ENCODE data around the gene ENO2.
A peak's percentile ranks its signal among the peaks of the same experiment; 100 is the strongest.

Gene ENO2

DNA sequence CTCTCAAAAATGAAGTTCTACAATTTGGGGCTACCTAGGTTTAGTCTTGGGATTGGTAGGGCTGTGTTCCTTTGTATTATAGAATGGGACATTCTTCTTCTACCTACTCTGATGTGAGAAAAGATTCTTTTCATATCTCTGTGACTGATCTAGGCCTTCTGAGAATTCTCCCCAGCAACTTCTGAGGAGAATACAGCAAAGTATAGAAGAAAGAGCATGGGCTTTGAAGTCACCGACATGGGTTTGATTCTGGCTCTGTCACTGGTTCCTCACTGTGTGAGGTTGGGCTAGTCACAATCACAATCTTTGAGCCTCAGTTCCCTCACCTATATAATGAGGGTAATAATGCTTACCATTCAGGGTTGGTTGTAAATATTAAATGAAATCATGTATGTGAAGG is 18.4 kb downstream of the ENO2 start:
- no peak for DNase-seq (ENCODE audit: low read depth)

- DNase-seq (ENCODE audit: low read depth), result no peak
Measured at GRCh38 chr12:6934110-6934509, 19.7 kb downstream of the ENO2 start.

- DNase-seq (ENCODE audit: low read depth), result no peak
Measured at GRCh38 chr12:6935371-6936193, 21.2 kb downstream of the ENO2 start.

DNA sequence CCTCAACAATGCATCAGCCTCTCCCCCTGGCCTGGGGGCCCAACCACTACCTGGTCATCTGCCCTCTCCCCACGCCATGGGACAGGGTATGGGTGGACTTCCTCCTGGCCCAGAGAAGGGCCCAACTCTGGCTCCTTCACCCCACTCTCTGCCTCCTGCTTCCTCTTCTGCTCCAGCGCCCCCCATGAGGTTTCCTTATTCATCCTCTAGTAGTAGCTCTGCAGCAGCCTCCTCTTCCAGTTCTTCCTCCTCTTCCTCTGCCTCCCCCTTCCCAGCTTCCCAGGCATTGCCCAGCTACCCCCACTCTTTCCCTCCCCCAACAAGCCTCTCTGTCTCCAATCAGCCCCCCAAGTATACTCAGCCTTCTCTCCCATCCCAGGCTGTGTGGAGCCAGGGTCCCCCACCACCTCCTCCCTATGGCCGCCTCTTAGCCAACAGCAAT is 21.8 kb downstream of the ENO2 start:
- no peak for DNase-seq (ENCODE audit: low read depth)

- peak; percentile 69 for DNase-seq (ENCODE audit: low read depth)
Measured at GRCh38 chr12:6936636-6937480, 22.5 kb downstream of the ENO2 start.

GRCh38 chr12:6937481-6938352 is 23.3 kb downstream of the ENO2 start:
- peak; percentile 92 for DNase-seq (ENCODE audit: low read depth)

- no peak for DNase-seq (ENCODE audit: low read depth)
Measured at GRCh38 chr12:6938353-6939190, 24.2 kb downstream of the ENO2 start.

DNA sequence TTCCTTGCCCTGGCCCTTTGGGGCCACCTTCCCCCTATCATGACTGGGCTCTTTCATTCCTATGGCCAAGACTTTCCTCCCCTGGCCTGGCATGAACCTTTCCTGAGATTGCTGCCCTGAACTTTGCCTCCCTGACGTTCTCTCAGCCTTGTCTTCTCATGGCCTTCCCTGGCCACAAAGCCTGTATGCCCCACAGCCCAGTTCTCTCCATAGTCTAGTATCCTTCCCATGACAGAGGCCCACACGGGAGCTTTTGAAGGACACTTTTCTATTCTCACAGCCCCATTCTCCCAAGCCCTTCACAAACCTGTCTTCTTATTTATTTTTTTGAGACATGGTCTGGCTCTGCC is 24.8 kb downstream of the ENO2 start:
- no peak for DNase-seq (ENCODE audit: low read depth)

DNA sequence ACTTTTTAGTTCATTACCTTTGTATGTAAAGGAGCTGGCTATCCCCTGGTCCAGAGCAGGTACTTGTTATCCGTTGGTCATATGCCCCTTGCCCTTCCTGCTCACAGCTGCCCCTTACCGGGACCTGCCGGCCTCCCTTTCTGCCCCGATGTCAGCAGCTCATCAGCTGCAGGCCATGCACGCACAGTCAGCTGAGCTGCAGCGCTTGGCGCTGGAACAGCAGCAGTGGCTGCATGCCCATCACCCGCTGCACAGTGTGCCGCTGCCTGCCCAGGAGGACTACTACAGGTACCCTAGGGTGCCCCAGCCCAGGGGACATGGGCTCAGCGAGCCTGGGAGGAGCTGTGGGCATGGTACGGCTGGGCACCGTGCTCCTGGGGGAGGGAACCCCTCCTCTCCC is 26.9 kb downstream of the ENO2 start:
- DNase-seq (ENCODE audit: low read depth), result no peak

- DNase-seq (ENCODE audit: low read depth), result no peak
Measured at GRCh38 chr12:6941782-6942181, 27.4 kb downstream of the ENO2 start.

GRCh38 chr12:6942331-6942665 is 27.9 kb downstream of the ENO2 start:
- DNase-seq (ENCODE audit: low read depth), result no peak

DNA sequence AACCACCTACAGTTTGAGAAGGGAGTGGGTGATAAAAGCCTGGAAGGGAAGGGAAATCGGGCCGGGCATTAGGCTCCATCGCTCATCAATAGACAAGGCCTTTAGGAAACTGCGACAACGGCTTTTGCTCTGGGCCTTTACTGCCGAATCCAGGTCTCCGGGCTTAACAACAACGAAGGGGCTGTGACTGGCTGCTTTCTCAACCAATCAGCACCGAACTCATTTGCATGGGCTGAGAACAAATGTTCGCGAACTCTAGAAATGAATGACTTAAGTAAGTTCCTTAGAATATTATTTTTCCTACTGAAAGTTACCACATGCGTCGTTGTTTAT is 29.0 kb downstream of the ENO2 start:
- DNase-seq (ENCODE audit: low read depth), result peak; percentile 70

DNA sequence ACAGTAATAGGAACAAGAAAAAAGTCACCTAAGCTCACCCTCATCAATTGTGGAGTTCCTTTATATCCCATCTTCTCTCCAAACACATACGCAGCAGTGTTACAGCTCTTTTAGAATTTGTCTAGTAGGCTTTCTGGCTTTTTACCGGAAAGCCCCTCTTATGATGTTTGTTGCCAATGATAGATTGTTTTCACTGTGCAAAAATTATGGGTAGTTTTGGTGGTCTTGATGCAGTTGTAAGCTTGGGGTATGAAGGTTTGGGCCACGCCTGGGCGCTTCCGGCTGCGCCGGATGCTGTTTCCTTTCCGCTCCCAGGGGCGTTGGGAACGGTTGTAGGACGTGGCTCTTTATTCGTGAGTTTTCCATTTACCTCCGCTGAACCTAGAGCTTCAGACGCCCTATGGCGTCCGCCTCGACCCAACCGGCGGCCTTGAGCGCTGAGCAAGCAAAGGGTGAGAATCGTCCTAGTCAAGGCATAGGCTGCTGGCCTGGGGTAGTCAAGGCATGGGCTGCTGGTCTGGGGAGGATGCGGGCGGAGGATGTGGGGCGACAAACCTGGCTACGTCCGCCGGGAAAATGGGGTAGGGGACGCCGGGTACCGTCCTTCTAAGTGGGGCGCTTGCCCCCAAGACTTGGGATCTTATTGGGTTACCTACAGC is 29.5 kb downstream of the ENO2 start, which contains the start of the genes C12orf57 and RNU7-1:
Gene C12orf57, plus strand, starts transcription at position 301 of the 659 bp plus-strand sequence. Its CDS starts 100 bp downstream, at position 401.
Gene RNU7-1, plus strand, starts transcription at position 95 of the 659 bp plus-strand sequence.
- no peak for DNase-seq (ENCODE audit: low read depth)

DNA sequence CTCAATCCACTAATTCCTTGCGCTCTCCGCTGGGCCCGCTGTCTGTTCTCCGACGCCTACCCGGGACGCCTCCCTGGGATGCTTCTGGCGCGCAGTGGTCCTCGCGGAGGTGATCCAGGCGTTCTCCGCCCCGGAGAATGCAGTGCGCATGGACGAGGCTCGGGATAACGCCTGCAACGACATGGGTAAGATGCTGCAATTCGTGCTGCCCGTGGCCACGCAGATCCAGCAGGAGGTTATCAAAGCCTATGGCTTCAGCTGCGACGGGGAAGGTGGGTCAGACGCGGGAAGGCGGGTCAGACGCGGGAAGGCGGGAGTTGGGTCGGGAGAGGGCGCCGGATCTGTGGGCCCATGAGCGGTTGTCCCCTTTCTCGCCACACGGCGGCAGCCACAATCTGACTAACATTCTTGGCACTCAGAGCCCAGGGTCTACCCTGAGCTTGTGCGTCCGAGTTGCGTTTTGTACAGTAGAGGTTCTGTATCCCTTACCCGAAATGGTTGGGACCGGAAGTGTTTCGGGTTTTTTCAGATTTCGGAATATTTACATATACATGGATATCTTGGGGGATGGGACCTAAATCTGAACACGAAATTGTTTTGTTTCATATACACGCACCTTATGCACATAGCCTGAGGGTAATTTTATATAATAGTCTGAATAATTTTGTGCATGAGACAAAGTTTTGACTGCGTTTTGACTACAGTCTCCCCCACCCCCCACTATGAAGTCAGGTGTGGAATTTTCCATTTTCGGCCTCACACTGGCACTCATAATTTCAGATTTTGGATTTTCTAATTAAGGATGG is 30.2 kb downstream of the ENO2 start:
- peak; percentile 80 for DNase-seq (ENCODE audit: low read depth)

- no peak for DNase-seq (ENCODE audit: low read depth)
Measured at GRCh38 chr12:6945613-6946012, 31.2 kb downstream of the ENO2 start.

- DNase-seq (ENCODE audit: low read depth), result no peak
Measured at GRCh38 chr12:6946033-6946919, 31.9 kb downstream of the ENO2 start.

DNA sequence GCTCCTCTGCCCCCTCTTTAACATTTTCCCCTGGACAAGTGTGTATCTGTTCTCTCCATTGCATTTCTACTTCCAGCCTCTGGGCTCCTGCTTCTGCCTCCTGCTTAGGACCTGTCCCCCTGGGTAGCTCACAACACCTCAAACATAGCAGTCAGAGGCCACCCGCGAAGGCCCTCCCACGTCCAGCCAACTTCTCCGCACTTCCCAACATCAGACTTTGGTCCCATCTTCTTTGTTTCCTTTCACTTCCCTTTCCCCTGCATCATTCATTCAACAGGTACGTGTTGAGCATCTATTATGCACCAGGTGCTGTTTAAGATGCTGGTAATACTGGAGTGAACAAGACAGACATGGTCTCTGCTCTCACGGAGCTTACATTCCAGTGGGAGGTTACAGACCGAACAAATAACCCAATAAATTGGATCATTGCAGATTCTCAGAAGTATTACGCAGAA is 32.6 kb downstream of the ENO2 start:
- DNase-seq (ENCODE audit: low read depth), result no peak

DNA sequence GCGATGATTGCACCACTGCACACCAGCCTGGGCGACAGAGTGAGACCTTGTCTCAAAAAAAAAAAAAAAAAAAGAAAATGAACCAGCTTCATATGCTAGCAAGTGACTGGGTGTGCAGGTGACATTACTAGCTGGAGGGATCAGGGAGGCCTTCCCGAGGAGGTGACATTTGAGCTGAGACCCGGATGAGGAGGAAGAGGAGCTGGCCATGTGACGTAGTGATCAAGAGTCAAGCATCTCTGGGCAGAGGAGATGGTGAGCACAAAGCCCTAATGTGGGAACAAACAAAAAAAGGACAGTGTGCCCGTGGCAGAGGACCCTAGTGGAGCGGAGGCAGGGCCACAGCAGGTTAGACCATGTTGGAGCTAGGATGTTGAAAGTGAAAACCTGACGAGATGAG is 33.2 kb downstream of the ENO2 start:
- no peak for DNase-seq (ENCODE audit: low read depth)

Data from stimulated activated CD4-positive, alpha-beta T cell treated with anti-CD3 and anti-CD28 coated beads, Interleukin-2, amount 100 ng/mL, for 4 hours (primary cell).